Suppressor macrophage treated with lipopolysaccharide for 4 hours (primary cell): ENCODE measurements around the gene RAP1GAP.

Experiments used
- DNase-seq: peaks from one replicate; pipeline ENCODE4 v3.0.0-alpha.2; 2020

The RAP1GAP gene

DNA sequence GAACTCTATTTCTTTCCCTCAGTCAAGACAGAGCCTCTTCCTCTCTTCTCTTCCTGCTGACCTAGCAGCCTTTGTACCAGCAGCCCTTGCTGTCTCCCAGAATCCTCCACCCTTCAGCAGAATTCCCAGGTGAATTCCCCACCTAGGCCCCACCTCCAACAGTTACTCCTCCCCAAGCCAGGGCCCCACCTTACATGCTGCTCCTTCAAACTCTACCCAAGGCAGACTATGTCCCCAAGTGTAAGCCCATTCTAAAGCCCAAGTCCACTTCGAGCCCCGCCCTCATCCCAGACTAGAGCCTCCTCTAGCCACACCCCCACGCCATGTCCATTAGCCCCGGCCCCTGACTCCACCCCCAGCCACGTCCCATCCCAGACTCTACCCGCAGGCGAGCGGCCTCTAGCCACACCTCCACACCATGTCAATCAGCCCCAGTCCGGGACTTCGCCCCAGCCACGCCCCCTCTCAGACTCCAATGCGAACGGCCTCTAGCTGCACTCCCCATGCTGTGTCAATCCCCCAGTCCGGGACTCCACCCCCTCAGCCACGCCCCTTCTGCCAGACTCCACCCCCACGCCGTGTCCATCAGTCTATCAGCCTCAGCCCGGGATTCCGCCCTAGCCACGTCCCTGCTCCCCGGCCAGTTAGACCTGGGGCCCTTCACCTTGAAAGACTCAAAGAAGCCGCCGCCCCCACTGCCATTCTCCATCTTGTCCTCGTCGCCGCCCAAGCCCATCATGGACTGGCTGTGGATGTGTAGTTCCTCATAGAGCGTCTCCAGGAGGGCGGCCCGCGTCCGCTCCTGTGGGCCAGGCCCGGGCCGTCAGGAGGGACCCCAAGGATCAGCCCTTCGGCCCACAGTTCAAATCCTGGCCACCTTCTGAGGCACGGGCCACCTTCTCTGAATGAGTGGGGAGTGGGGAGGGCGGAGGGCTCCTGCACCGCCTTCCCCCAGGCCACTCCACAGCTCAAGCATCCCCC is 61.3 kb downstream of the RAP1GAP start:
- peak; percentile 82 for DNase-seq

DNA sequence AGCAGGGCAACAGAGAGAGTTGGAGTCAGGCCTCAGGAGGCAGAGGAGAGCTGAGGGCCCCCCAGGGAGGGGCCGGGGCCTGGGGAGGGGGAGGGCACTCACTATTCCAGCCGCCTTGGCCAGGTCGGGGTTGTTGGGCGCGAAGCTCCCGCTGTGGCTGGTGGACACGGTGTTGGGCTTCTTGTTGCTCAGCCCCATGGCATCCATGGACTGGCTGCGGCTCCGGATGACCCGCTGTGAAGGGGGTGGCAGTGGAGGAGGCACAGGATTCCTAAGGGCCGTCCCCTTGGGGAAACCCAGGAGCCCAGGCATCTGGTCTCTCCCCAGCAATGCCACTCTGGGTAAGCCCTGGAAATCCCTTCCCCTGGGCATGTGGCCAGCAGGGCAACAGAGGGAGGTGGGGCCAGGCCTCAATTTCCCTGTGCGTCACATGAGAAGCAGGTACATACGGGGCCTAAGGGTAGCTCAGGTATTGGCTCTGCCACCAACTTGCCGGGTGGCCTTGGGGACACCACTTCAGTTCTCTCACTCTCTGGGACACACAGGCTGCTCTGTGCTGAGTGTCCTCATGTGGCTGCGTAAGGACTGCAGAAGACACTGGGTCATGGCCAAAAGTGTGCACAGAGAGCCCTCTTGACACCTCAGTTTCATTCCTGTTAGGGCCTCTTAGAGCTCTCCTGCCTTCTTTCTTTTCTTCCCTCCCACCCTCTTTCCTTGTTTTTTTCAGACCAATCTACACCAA is 63.0 kb downstream of the RAP1GAP start:
- no peak for DNase-seq

DNA sequence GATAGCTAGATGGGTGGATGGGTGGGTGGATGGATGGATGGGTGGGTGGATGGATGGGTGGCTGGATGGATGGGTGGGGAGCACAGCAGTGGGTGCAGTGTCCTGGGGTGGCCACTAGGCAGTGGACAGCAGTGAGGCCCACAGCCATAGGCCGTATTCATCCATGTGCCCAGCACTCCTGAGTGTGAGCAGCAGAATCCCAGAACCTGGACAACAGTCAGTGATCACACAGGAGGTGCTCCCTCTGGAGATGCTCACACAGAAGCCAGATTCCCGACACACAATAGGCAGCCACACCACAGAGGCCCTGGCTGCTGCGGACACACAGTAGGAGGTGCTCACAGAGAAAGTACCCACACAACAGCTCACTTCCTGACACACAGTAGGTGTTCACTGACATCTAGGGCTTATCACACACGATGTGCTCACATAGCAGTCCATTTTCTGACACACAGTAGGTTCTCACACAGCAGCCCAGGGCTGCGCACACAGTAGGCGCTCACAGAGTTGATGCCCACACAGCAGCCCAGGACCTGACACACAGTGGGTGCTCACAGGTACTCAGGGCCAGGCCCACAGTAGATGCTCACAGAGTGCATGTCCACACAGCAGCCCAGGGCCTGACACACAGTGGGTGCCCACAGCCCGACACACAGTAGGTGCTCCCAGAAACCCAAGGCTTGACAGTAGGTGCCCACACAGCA is 64.0 kb downstream of the RAP1GAP start:
- DNase-seq: no peak

DNA sequence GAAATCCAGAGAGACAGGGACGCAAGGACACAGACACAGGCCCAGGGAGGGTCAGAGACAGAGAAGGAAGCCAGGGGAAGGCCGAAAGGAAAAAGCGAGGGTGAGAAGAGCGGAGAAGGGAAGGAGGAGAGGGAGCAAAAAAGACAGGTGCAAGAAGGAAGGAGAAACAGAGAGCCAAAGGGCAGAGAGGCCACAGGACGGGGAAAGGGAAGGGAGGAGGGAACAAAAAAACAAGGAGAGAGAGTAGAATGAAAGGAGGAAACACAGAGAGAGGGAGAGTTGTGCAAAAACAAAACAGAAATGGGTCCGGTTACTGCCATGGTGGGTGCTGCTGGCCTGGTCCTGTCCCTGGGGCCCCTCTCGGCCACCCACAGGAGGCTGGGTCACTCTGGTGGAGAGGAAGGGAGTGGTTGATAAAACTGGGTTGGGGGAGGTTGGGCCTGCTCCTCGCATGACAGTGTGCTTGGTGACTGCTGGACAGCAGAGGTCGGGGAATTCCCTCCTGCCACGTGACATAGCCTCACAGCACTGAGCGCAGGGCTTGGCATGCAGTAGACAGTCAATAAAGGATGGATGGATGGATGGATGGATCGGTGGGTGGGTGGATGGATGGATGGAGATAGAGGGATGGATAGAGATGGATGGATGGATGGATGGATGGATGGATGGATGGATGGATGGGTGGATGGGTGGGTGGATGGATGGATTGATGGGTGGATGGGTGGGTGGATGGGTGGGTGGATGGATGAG is 64.8 kb downstream of the RAP1GAP start:
- DNase-seq: peak; percentile 16

DNA sequence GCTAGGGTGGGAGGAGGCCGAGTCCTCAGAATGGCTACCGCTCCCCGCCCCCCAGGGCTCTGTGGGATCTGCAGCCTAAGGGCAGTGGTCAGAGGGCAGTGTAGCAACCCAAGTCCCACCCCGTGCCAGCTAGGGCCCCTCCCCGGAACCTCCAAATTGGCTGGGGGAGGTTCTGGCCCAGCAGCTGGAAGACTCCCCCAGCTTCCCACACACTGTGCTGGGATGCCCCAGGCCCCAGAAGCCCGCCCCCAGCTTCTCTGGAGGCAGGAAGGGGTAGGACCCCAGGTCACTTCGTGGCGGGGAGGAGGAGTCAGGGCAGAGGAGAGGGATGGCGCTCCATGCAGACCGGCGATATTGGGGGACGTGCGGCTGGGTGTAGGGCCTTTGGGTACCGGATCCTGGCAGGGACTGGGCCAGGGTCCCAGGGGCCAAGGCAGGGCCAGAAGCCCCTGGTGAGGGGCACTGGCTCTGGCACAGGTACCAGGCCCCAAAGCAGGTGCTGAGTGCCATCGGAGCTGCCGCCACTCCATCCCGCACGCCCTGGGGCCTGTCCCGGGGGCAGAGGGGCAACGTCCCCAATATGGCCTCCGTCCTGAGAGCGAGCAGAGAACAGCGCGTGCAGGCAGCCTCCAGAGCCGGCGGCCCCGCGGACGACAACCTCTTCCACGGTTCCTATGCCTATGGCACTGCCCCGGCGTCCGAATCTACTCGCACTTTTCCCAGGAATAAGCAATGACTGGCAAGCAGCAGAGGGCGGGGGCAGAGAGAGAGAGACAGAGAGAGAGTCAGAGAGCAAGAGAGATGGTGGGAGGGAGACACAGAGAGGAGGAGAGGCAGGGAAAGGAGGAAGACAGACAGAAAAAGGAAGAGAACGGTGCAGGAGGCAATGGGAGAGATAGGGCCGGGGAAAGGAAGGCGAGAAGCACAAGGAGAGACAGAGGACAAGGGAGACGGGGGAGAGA is 65.7 kb downstream of the RAP1GAP start:
- DNase-seq: no peak

DNA sequence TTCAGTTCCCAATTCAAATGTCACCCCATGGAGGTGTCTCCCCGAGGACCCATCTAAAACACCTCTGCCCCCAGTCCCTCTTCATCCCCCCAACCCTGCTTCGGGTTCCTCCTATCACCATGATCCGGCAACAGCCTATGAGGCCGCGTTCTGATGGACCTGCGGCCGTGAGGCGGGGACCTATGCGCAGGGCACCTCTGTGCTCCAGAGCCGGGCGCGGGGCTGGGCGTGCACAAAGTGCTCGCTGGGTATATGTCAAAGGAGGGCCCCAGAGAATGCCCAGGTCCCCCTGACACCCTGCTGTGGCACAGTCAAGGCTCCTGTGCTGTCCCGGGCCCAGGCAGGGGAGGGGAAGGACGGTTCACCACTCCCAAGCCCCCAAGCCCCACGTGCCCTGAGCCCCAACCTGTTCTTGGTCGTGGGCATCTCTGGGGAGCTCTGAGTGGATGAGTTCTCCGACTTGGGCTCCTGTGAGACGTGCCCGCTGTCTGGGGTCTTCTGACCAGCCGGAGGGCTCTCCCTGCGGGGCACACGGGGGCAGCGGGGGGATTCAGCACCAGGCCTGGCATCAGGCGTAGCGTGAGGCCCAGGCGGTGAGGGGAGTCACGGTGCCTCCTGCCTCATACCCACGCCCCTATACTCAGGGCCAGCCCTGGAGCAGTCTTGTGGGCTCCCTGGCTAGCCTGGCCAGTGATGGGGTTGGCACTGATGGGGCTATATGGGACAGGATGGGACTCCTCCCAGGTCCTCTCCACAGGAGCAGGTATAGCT is 67.7 kb downstream of the RAP1GAP start:
- DNase-seq: no peak

DNA sequence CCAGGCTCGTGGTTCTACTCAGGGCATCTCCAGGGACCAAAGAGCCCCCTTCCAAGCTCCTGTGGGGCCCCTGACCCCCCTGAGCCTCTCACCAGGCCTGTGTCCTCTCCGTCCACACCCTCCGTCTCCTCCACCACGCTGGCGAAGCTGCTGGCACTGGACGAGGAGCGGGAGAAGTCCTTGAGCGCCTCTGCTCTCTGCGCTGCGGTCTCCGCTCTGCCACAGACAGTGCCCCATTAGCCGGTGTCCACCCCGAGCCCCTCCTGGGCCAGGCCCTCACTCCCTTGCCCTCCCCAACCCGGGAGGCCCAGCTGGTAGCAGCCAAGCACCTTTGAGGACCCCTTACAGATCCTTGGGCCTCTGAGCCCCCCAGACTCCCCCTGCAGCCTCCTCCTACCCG is 69.8 kb downstream of the RAP1GAP start:
- no peak for DNase-seq

DNA sequence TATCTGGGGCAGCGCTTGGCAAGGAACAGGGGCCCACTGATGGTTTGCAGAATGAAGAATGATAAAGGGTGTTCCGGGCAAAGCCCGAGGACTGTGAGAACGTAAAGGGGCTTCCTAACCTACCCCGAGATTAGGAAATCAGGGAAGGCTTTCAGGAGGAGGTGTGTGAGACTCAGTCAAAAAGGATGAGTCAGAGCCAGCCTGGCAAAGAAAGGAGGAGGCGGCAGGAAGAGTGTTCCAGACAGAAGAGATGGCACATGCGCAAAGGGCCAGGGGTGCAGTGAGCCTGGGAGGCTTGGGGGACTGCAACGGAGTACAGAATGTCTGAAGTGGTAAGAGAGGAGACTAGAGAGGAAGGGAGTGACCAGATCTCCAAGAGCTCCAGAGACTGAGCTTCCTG is 70.3 kb downstream of the RAP1GAP start:
- no peak for DNase-seq

DNA sequence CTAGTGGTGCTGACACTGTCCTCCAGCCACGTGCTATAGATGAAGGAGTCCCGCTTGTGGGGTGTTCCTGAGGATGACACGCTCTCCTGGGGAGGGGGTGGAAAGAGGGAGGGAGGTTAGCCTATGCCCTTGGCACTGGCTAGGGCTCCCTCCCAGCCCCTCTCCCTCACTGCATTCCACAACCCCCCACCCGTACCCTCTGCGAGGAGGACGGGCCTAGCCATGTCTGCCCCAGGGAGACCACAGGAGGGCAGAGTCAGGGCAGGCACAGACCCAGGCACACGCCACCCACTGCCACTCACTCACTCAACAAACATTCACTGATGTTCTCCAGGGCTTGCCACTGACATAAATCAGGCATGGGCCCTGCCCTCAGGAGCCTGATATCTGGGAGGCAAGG is 70.7 kb downstream of the RAP1GAP start:
- no peak for DNase-seq

DNA sequence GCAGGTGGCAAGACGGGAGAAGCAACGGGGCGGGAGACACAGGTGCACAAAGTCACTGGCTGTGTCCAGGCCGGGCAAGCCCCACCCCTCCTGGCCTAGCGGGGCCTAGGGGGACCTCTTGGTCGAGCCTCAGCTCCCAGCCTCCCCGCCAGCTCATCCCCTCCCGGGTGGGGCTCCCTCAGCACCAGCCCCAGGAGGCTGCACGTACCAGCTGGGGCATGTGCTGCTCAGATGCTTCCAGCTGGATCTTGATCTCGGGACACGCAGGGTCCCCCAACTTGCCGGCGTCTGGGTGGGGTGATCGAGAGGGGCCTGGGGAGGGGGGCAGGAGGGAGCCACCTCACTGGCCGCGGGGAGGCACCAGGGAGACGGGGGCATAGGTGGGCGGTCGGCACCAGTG is 71.4 kb downstream of the RAP1GAP start:
- no peak for DNase-seq

DNA sequence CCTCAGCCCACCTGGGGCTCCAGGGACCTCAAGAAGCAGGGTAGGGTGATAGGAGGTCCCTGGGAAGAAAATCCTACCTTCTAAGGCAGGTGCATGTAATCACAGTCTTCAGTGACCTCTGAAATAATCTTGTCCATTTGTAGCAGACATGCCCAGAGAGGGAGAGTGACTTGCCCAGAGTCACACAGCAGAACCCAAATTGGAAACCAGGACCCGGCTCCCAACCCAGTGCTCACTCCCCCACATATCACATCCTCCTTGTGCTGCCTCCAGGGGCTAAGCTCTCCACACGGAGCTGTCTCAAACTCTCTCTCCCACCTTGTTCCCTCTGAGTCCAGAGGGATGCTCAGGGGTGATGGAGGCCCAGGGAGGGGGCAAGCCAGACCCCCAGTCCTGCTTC is 72.5 kb downstream of the RAP1GAP start:
- no peak for DNase-seq

DNA sequence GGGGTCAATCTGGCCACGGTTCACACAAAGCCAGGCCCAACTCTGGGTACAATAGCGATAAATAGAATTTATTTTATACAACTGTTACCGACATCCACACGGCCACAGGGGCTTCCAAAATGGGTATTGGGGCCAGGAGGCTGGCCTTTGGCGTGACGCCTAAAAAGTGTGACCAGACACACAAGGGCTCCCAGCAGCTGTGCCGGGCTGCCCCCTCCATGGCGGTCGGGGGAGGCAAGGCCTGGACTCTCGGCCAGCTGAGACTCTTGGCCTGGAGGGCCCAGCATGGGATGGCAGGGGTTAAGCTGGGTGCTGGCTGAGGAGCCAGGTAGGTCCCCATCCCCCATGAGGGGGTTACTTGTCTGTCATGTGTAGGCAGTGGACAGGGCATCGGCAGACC is 73.0 kb downstream of the RAP1GAP start:
- no peak for DNase-seq

DNA sequence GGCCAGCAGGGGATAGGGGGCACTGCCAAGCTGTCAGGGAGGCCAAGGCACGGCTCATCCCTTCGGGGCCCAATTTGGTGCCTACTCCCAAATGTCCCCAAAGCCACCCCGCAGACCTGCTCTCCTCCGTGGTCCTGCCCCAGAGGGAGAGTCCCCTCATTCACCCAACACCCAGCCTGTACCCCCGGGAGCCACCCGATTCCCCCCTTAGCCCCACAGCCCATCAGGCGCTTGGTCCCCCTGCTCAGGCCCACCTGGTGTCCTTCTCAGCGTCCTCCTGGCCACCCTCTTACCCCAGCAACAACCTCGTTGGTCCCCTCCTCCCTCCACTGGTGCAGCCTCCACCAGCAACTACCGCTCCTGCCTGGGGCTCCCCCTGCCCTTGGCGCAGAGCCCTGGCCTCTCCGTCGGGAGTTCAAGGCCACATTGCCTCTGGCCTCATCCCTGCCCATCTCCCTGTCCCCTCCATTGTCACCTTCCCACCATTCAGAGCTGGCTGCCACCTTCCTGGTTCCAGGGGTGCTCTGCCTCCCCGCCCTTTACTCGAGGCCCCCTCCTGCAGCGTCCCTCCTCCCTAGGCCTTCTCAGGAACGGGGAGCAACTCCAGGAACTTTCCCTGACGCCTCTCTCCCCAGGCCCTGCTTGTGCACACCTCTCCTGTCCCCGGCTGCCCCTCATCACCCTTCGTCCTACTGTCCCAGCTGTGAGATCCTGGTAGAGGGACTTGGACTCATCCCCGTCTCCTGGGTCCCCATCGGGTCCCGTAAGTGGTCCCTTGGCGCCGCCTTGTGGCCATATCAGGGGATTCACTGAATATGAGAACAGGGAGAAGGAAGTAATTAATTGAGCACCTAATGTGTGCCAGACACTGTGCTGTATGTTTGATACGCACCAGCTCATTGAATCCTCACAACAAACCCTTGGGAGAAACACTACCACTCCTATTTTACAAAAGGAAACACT is 73.9 kb downstream of the RAP1GAP start:
- DNase-seq: peak; percentile 84

DNA sequence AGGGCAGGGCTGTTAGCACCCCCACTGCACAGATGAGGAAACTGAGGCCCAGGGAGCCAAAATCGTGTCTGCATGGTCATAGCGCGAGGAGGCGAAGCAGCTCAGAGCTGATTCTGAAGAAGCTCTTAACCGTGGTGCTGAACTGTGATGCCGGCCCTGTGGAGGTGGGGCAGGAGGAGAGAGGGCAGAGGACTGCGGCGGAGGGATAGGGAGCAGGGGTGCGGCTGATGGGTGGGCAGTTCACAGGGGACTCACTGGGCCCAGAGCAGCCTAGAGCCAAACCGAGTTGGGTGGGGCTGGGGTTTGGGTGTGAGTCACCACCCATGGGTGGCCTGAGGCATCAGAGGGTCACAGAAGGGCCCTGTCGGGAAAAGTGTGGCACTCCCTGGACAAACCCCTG is 74.7 kb downstream of the RAP1GAP start:
- no peak for DNase-seq

DNA sequence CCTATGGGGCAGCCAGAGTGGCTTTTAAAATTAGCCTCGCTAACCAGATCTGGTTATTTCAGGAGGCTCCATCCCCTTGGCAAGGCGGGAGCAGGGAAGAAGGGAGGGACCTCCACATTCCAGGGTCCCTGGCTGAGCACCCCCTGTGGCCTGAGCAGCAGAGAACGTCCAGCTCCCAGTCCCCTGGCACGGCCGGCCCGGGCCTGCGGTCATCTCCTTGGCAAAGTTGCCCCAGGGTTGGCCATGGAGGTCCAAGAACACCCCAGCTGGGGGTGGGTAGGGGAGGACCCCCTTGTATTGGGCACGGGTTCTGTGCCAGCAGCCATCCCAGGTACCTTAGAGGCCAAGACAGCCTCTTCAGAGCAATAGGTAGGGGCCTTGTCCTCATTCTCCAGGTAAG is 75.9 kb downstream of the RAP1GAP start:
- no peak for DNase-seq

DNA sequence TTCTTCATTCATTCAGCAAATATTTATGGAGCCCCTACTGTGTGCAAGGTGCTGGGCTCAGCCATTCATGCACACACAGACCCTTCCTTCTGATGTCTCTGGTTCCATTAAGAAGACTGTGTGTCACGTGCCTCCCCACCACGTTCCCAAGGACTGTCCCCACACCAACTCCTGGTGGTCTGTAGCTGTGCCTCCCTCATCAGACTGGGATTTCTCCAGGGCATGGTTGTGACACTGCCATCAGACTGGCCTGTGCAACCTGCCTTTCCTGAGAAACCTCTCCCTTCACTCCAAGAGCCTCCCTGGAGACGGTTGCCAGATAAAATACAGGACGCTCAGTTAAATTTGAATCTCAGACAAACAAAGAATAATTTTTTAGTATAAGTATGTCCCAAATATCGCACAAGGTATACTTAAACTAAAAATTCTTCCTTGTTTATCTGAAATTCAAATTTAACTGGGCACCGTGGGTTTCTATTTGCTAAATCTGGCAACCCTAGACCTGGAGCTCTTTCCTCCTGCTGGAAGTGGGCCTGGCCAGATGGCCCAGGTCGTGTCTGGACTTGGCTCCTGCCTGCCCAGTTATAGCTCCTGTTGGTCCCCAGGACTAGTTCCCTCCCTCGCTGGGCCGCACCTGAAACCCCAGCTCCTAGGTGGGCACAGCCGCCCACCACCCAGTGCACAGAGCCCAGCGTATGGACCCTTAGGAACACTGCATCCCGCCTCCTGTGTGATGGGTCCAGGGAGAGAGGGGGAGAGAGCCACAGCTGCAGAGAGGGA is 76.9 kb downstream of the RAP1GAP start:
- no peak for DNase-seq

DNA sequence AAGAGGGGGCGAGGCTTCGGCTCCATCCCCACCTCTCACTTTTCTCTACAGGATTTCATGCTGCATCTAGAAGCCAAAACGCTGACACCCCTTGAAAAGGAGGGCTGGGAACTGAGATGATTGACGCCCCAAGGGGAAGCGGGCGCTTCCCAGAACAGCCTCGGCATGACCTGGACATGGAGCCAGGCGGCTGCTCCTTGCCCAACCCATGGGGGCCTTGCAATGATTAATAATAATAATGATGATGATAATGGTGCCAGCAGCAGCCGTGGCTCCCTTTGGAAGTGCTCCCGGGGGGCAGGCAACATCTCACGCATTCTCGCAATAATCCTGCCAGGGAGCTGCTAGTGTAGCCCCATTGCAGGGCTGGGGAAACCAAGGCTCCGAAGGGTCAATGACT is 78.2 kb downstream of the RAP1GAP start:
- peak; percentile 23 for DNase-seq

DNA sequence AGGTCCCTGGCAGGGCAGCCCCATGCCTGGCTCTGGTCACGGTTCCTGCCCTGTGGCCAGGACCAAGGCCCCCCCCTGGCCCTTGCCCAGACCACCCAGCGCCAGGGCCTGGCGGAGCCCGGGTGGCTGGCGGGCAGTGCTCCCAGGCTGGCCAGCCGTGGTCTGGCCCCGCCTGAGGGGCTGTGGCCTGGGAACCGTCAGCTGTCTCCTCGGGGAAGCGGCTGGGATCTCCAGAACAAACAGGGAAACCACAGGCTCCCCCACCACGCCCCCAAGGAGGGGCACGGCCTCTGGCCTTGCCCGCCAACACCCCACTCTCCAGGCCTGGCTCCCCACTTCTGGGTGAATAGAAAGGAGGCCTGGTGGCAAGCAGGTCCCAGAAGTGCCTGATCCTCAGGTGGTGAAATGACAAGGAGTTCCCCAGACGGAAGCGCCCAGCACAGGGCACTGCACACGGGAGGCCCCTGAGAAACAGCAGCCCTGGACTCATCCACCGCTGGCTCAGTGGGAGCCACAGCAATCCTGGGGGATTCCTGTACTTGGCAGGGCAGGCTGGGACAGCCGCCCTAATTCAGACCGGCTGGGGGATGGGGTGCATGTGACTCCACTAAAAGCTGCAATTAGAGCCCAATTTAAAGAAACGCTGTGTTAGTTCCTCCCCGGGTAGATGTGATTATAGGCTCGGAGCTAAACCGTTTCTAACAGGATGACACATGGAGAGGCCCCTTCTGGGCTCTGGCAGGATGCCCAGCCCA is 78.9 kb downstream of the RAP1GAP start:
- DNase-seq: peak; percentile 29
